ENCODE measurements around the gene DEPP1.

DEPP1 gene

GRCh38 chr10:44978213-44978569 is 418 bp downstream of the DEPP1 start:
- no peak for DNase-seq

DNA sequence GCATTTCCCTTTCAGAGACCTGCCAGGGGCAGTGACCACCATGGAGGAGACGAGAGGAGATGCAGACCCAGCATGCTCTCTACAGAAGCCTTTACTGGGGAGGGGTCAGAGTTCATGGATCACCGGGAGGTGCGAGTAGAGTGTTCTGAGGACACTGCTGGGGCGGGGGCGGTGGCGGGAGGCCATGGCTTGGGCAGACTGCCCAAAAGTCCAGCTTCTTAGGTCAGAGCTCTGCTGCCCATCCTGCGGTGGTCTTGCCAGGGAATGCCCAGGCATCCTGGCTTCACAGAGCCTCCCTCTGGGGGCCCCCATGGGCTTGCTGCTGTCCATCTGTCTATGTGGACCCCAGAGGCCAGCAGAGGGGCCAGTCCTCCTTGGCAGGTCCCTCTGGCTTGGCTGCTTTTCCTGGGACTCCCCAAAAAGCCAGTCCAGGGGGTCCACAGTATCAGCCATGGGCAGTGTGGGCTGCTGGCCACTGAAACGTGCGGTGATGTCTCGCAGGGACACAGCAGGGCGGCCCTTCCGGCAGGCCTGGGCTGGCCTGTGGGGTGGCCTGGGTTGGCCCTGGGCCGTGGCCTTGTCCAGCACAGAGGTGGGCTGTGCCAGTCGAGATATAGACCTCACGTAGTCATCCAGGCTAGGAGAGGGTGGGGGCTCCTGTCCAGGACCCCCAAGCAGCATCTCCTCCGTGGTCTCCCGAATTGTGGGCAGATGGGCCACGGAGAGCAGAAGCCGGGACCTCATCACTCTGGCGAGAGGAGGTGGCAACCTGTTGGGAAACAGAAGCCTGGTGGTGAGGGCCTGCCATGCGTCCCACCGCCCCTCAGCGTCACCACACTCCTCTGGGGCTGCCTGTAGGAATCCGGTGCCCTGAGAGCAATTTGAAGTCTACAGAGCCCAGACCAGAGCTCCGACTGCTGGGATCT is 1.1 kb downstream of the DEPP1 start:
- no peak for DNase-seq

DNA sequence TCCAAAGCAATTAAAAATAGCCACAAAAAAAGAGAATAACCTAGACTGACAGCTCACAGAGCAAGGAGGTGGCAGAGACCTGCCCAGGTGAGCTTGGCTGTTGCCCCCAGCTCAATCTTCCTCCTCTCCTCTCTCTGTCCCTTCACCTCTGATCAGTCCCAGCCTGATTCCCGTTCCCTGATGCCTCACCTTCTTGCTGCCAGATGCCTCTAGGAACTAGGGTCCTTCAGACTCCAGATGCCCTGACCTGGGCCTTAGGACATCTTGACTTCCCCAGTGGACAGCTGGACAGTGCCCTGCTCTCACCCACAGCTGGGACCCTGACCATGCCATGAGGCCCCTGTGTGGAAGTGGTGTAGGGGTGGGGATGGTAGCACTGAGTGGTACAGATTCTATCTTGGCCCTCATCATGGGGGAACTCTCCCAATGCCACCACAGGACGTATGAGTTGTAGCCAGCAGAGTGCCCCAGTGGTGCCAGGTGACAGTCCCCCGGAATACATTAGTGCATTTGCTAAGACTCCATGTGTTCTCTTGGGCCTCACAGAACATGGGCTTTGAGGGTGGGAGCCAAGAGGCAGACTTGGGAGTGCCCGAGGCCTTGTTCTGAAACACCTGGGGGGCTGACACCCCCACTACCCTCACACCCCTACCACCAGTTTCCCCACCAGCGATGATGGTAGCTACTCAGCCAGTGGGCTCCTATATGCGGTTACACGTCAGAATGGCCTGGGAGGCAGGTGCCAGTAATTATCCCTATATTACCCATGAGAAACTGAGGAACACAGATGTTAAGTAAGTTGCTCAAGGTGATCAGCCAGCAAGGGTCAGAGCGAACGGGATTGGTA is 2.0 kb downstream of the DEPP1 start:
- no peak for DNase-seq

DNA sequence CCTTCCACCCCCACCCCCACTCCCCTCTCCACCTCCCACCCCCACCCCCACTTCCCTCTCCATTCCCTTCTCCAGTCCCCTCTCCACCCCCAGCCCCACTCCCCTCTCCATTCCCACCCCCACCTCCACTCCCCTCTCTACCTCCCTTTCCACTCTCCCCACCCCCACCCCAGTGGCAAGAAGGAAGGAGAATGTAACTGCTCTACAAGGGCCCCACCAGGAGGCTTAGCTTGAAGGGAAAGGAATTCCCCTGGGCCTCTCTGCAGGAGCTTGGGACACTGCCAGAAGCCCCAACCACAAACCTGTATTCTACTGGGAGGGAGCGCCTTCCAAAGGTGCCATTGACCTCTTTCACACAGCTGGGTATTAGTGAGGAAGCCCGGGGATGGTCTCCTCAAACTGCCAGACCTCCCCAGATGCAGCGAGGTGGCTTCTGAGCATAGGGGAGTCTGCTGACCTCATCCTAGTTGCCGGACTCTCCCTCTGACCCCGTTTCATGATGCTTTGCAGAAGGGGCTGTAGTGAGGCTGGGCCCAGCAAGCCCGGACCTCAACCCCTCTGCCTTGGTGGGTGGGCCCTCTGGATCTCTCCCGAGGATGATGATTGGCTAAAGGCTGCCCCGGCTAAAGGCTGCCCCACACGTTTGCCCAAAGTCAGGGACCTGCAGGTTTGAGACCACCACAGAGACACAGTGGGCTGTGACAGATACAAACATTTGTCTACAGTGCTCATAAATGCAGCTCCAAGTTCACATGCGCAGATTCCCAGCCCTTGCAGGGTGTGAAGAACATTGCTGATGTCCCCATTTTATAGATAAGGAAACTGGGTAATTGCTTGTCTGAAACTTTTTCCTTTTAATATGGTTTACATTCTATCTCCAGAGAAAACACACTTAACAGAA is 2.9 kb downstream of the DEPP1 start:
- peak; percentile 19 for DNase-seq

DNA sequence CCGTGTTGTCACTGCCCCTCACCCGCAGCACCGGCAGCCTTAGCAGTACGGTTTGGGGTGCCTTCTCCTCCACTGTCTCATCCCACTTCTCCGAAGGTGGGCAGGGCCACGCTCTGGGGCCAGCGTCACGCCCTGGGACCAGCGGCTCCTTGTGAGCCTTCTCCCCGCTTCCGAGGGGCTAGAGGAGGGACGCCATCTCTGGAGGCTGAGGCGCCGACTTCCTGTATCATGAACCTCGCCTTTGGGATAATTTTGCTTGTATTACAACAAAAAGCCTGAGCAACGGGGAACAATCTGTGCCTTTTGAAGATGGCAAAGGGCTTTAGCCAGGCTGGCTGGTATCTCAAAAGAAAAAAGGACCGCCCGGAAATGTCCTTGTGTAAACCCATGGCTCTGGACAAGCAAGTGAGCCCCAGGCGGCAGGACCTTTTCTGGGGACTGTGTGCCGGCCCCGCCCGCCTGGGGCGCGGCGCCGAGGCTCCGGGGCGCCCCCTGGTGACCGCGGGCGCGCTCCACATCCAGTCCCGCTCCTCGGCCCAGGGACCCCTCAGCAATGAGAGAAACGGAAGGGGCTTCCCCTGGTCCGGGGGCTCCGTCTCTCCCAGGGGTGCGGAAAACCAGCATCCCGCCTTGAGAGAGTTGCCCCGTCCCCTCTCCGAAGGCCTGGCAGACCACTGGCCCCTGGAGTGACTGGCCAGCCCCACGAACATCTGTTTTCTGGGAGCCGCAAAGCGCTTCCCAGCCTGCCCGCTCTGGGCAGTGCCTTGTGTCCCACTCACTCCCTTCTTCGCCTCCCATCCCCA is 3.8 kb downstream of the DEPP1 start:
- DNase-seq, result peak; percentile 63

DNA sequence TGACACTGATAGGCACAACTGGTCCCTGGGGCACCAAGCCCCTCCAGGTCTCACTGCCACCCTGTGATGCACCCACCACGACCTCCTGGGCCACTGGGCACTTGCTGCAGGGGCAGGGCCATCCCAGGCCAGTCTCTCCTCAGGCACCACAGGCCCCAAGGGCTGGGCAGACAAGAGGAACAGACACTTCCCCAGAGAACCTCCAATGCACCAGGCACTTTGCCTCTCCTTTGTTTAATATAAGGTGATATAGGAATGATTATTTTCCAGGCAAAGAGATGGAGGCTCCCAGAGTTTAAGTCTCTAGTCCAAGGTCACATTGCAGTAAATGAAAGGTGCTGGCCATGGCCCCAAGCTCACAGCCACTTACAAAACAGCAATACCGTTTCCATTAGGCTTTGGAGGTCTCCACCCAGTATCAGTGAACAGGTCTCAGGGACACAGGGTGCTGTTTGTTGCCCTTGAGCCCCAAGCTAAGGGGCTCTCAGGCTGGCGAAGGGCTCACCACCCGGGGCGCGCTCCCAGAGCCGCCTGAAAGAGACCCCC is 4.5 kb downstream of the DEPP1 start:
- DNase-seq, result no peak

DNA sequence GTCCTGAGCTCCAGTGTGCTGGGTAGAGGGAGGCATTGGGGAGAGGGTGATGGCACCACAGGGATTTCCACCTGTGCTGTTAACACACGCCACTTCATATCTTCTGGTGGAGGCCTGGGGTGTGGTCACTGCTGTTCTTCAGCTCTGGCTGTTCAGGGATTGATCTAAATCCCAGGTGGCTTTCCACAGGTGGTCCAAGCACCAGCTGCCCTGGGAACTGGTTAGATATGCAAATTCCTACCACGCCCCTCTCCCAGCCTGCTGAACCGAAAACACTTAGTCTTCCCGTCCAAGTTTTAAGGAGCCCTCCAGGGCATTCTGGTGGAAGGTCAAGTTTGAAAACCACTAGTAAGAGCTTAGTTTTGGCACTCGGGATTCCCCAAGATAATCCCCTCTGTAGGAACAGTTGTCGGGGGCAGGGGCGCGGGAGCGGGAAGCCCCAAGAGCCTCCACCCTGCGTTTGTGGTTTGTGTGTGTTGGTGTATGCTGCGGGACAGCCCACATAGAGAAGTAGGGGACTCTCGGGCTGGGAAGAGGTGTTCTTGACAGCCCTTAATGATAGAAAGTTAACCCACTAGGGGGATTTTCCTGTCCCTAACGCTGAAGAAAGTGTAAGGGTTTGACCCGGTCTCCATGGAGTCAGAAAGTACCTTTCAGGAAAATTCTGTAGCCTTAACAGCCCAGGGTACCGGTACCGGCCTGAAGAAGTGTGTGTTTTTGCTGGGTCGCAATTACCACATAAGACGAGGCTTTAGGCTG is 5.1 kb downstream of the DEPP1 start:
- no peak for DNase-seq

GRCh38 chr10:44972874-44973306 is 5.7 kb downstream of the DEPP1 start:
- DNase-seq, result no peak

GRCh38 chr10:44971935-44972757 is 6.5 kb downstream of the DEPP1 start:
- no peak for DNase-seq

DNA sequence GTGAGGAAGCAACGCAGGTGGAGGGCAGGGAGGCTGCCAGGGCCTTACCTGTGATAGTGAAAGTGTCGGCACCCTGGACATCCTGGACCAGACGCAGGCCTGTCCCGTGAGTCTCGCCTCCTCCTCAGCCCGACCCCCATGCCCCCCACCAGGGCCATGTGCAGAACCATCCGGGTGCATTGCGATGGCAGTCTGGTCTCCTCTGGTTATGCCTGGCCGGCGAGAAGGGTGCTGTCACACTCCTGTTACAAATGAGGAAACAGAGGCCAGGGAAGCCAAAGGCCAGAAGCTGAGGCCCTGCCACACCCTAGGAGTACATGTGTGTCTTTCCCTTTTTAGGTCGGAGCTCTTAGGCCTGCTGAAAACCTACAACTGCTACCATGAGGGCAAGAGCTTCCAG is 7.2 kb downstream of the DEPP1 start:
- DNase-seq, result no peak

- DNase-seq, result no peak
Measured at GRCh38 chr10:44970812-44971395, 7.7 kb downstream of the DEPP1 start.

- no peak for DNase-seq
Measured at GRCh38 chr10:44969854-44970253, 8.8 kb downstream of the DEPP1 start.

GRCh38 chr10:44968500-44969400 is 9.9 kb downstream of the DEPP1 start:
- DNase-seq, result no peak

DNA sequence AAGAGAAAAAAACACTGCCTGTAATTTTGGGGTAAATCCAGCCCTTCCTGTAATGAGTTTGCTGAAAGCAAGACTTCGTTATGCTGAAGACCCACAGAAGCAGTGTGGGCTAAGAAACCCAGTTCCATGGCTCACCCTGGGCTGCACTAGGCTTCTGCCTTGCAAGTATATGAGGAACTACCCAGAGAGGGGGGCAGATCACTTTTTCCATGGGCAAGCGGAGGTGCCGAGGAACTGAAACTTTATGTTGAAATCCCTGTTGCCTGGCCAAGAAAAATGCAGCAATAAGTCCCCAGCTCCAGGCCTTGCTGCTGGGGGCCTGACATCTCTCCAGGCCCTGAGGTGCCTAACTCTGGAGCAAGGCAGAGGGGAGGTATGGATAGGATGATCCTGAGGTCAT is 10.5 kb downstream of the DEPP1 start:
- no peak for DNase-seq

- DNase-seq, result no peak
Measured at GRCh38 chr10:44967616-44968015, 11.0 kb downstream of the DEPP1 start.

DNA sequence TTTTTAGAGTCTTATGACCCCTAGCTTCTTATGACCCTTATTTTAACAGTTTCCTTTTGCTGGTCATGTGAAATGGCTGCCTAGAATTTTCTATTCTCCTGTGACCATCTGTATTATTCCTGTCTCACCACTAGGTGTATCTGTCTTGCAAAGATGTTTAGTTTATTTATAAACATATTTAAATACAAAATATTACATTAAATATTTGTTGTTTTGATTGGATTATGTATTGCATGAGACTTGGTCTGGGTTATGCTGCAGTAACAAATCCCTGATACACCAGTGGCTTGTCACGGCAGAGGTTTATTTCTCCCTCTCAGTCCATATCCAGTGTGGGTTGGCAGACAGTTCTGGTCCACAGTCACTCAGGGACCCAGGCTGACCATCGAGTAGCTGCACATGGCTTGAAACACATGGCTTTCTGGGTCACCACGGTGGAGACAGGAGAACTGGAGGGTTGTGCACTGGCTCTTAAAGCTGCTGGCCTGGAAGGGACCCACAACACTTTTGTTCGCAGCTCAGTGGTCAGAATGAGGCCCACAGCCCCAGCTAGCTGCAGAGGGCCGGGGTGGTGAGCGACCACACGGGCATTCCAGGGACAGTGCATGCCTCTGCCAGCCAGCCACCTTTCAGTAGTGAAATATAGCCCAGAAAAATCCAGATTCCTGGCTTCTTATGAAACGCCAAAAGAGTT is 11.6 kb downstream of the DEPP1 start:
- DNase-seq, result no peak

DNA sequence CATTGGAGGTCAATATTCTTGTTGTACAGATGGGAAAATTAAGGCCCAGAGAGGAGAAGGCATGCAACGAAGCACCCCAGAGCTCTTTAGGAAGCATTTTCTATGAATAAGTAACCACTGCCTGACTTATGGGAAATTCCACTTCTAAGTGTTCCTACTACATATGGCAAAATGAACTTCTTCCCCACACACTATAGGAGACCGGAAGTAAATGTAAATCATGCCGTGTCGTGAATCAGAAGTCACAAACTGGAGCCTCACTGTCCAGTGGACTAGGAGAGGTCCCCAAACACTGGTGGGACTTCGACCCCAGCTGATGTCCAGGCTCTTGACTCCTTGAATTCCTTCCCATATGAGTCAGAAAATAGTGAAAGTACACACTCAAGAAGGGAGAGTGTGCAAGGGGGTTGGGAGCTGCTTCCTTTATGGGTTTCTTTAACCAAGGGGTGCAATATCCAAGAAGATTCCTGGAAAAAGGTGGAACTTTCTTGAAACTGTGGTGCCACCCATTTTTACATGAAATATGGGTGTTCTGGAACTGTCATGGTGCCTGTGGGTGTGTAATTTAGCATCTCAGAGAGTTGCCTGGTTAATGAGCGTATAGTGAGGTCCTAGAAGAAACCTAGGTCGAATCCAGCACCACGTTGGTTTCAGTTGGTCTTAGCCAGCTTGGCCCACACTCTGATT is 12.3 kb downstream of the DEPP1 start:
- DNase-seq, result peak; percentile 15
